OCI-M2 (cell line): ENCODE results near the gene AGO3.
A peak's percentile ranks its signal among the peaks of the same experiment; 100 is the strongest.
"Not testable (repeated sequence)": the region's sequence is repeated elsewhere in the genome, so short reads cannot be mapped to it uniquely, and the experiment has no call there.

Experiments used
- DNase-seq: peaks from one replicate; lab custom pipeline; 2025; ENCODE audit not compliant: unreplicated experiment; lab: John Stamatoyannopoulos, UW

The AGO3 gene

DNA sequence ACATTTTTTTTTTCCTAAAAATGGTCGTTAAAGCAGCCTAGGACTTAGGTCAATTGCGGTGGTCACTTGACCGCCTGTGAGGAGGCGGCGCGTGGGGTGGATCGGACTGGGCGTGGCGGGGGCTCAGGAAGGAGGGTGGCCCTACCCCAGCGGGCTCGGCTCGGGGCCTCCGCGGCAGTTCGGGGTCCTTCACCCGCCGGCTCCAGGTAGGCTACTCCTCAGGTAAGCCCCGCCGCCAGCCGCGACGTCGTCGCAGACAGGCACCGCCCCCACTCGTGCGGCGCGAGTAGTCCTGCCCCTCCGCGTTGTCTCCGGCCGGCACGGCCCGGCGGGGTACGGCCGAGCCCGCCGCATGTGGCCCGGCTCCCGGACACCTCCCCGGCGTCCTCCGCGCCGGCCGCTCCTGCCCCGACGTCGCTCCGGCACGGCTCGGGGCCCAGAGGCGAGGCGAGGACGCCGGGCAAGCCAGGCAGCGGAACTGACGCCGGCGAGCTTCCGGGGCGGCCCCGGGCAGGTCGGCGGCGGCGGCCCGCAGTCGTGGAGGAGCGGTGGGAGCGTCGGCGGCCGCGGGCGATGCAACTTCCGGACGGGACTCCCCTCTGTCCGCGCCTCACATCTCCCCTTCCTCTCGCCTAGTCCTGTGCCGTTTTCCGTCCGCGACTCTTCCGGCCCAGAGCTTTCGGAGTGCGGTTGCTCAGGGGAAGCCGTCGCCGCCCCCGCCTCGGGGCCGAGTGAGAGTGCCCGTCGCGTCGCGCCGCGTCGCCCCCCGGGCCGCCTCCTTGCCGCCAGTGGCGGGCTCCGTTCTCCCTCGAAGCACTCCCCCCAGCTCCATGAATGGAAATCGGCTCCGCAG, at the start of gene AGO3:
TSS of gene AGO3 (plus strand) at position 513 of the 853 bp plus-strand sequence. CDS start at position 835, 322 bp downstream.
- DNase-seq = no peak

GRCh38 chr1:35881850-35882273, 49.0 kb upstream of the AGO3 start:
- peak; percentile 43 for DNase-seq

DNA sequence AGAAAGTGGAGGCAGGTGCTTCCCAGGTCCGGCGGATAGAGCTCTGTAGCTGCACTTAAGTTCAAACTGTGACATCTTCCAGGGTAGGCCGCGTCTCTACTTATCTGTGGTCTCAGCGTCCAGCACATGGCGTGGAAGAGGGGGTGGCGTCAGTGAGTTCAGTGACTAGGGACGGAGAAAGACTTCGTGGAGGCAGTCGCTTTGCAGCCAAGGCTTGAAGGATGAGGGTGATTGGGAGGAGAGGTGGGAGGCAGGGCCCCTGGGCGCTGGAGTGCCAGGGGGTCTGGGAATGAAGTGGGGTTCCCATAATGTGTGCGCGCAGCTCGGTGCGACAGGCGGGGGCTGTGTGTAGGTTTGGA, 48.3 kb upstream of the AGO3 start:
- no peak for DNase-seq

DNA sequence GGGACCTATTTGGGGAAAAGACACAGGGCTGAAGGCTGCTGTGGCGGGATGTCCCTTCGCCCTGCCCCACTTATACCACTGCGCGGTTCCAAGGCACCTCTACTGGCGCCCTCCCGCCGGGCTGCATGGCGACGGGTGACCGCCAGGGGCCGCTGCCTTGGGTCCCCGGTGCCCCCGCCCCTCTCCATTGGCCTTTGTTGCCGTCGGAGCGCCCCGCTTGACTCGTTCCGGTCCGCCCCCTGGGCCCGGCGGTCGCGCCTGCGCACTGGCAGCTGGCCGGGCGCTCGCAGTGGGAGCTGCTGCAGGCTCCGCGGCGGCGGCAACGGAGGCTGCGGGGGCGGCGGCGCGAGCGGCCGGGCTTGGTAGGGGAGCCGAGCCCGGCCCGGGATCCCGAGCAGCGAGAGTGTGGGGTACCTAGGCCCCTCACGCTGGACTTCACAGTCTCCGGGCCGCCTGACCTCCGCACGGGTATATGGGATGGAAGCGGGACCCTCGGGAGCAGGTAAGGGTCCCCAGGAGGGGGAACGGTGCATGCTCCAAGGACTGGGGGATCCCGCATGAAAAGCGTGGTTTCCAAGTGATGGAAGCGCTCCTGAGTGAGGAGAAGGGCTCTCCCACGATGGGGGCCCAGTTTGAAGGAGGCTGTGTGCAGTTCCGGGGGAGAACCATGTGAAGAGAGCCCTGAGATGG, 47.8 kb upstream of the AGO3 start, which contains the start of gene AGO1:
TSS of gene AGO1 (plus strand) at position 265 of the 690 bp plus-strand sequence. CDS start at position 478, 213 bp downstream.
- DNase-seq = peak; percentile 59

- DNase-seq = no peak
Measured at GRCh38 chr1:35883635-35884101, 47.2 kb upstream of the AGO3 start.

GRCh38 chr1:35884934-35885333, 46.0 kb upstream of the AGO3 start:
- no peak for DNase-seq

- DNase-seq = no peak
Measured at GRCh38 chr1:35885961-35886558, 44.8 kb upstream of the AGO3 start.

GRCh38 chr1:35886577-35887431, 44.1 kb upstream of the AGO3 start:
- no peak for DNase-seq

- no peak for DNase-seq
Measured at GRCh38 chr1:35887508-35887907, 43.4 kb upstream of the AGO3 start.

GRCh38 chr1:35888255-35888654, 42.6 kb upstream of the AGO3 start:
- DNase-seq = no peak

- not testable (repeated sequence) for DNase-seq
Measured at GRCh38 chr1:35888981-35889380, 41.9 kb upstream of the AGO3 start.

- no peak for DNase-seq
Measured at GRCh38 chr1:35893051-35893879, 37.6 kb upstream of the AGO3 start.

GRCh38 chr1:35894183-35894582, 36.7 kb upstream of the AGO3 start:
- DNase-seq = no peak

DNA sequence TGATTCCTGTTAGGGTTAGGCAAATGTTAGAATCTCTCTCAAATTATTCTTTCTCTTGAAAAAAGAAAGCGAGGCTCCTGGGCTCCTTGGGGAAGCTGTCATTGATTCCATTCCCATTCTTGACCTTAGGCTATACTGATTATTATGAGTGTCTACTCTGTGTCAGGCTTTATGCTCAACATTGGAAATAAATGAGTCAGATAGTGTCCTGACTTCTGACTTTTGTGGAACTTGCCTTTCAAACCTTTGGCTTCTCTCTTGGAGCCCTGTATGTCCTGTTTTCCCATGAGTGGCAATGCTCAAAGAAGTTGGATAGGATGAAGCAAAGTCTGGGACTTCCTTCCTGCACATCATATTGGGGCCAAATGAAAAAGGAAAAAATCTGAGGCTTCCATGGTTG, 36.2 kb upstream of the AGO3 start:
- DNase-seq = no peak

DNA sequence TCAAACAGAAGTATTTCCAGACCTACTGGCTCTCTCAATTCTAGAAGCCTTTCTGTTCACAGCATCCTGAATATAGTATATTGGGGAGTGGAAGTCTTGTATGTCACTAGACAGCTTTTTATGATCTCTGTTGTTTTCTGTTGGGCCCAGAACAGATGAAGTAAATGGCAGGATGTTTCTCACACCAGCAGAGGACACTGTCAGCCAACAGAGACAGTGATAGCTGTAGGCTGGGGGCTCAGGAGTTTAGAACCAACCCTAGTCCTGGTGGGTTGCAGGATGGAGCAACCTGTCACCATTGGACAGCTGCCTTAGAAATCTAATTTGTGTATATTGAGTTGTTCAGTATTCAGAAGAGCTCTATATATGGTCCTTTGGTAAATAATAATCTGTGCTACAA, 31.0 kb upstream of the AGO3 start:
- DNase-seq = no peak

GRCh38 chr1:35901235-35901634, 29.7 kb upstream of the AGO3 start:
- DNase-seq = no peak

- no peak for DNase-seq
Measured at GRCh38 chr1:35902671-35903070, 28.2 kb upstream of the AGO3 start.

- DNase-seq = no peak
Measured at GRCh38 chr1:35914717-35915116, 16.2 kb upstream of the AGO3 start.

DNA sequence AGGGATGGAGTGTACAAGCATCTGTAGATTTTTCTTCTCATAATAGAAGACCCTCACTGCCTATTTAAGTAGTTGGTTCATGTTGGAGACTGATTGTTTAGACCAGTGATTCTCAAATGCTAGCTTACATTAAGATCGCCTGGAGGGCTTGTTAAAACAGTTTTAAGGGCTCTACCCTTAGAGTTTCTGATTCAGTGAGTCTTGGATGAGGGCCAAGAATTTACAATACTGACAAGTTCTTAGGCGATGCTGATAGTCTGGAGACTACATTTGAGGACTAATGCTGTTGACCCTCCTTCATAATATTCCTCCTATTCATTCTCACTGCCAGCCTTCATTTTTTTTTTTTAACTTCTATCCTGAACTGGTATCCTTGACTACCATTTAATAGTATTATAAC, 15.2 kb upstream of the AGO3 start:
- DNase-seq = no peak

GRCh38 chr1:35923791-35924221, 7.1 kb upstream of the AGO3 start:
- DNase-seq = no peak
